Fibroblast of the aortic adventitia (primary cell): Measurements from ENCODE around the gene USP16. TPM values are rescaled to one million over a fixed set of nuclear protein-coding genes. Genes with fewer than 3 reads are reported as not detected.

ENCODE experiments used
- DNase-seq: peaks from one replicate; pipeline ENCODE4 v3.0.0-alpha.2; 2010; ENCODE audit warnings: low read depth
- H3K4me3 ChIP-seq: 2 replicates; pipeline ENCODE4 v1.5.1; 2011; ENCODE audit warnings: low read depth, mild to moderate bottlenecking, control low read depth, low read length, moderate library complexity
- CTCF ChIP-seq: IDR thresholded peaks from 2 replicates; pipeline ENCODE4 v1.5.1; 2011; ENCODE audit warnings: mild to moderate bottlenecking, low read length, control low read depth, inconsistent platforms; ENCODE audit not compliant: insufficient read depth
- total RNA-seq: library from RNA; depleted of rRNA; stranded (reverse); fragments of >200 nt; gene quantifications from 2 replicates; pipeline ENCODE4 v1.2.3, GENCODE V29; 2012; ENCODE audit warnings: low replicate concordance

USP16 gene
- total RNA-seq, 1 donor = 50.9 TPM

GRCh38 chr21:29092102-29092959 is 67.9 kb downstream of the USP16 start:
- peak; percentile 68 for DNase-seq
- no peak overlapping the region for H3K4me3 ChIP-seq
- TF ChIP-seq CTCF = peak; percentile 10

- TF ChIP-seq CTCF = no peak
- no peak overlapping the region for H3K4me3 ChIP-seq
- no peak for DNase-seq
These were observed 71.9 kb downstream of the USP16 start for GRCh38 chr21:29096218-29097015.

- TF ChIP-seq CTCF = no peak
- peak; percentile 57 for DNase-seq
- H3K4me3 ChIP-seq = no peak overlapping the region
These were observed 73.7 kb downstream of the USP16 start for GRCh38 chr21:29098156-29098555.

- no peak overlapping the region for H3K4me3 ChIP-seq
- no peak for DNase-seq
- no peak for TF ChIP-seq CTCF
These were observed 78.4 kb downstream of the USP16 start for GRCh38 chr21:29102791-29103257.

Other genes with a start within 250 kb of the USP16 start
- gene LTN1, start 31.8 kb upstream of the USP16 start, total RNA-seq = 25.9 and 35.2 TPM in 2 replicates
- 33.9 and 49.3 TPM in 2 replicates for gene RWDD2B, start 5.3 kb upstream of the USP16 start, total RNA-seq
- 172 and 232 TPM in 2 replicates for gene CCT8, start 49.0 kb downstream of the USP16 start, total RNA-seq
- 6.9 and 18.7 TPM in 2 replicates for gene MAP3K7CL, start 106.0 kb downstream of the USP16 start, total RNA-seq